ENCODE results near the gene RCAN2.

DNA sequence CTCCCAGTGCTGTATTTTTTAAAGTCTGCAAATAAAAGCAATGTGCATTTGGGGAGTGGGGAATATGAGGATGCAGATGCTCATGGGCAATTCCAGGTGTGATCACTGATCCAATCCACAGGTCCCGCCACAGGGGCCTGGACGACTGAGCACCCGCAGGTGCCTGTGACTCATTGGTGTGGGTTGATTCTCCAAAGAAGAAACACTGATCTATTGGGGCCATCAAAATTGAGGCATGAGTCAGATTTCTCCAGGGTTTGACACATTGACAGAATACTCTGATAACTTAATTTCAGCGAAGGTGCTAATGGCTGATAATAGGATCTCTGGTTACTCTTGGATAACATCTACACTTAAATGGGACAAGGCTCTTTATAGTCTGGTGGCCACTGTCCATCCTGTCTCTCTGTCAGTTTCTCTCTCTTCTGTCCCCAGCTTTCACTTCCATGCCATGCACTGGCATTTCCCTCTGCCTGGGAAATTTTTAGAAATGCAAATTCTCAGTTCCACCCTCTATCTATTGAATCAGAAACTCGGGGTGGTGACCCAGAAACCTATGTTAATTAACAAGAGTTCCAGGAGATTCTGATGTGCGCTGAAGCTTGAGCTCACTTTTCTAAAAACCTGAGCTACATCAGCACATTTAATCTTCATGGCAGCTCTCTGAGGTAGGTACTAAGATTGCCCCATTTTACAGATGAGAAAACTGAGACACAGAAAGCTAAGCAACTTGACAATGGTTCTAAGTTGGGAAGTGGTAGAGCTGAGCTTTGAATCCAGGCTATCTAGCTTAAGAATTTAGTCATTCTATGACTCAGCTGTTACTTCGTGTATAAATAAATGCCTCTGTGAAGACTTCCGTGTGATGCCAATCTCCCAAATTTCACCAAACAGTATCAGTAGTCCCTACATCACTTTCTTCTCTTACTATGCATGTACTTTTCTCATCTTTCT is 10.2 kb upstream of the RCAN2 start:
- TF ChIP-seq, protein P1, sequence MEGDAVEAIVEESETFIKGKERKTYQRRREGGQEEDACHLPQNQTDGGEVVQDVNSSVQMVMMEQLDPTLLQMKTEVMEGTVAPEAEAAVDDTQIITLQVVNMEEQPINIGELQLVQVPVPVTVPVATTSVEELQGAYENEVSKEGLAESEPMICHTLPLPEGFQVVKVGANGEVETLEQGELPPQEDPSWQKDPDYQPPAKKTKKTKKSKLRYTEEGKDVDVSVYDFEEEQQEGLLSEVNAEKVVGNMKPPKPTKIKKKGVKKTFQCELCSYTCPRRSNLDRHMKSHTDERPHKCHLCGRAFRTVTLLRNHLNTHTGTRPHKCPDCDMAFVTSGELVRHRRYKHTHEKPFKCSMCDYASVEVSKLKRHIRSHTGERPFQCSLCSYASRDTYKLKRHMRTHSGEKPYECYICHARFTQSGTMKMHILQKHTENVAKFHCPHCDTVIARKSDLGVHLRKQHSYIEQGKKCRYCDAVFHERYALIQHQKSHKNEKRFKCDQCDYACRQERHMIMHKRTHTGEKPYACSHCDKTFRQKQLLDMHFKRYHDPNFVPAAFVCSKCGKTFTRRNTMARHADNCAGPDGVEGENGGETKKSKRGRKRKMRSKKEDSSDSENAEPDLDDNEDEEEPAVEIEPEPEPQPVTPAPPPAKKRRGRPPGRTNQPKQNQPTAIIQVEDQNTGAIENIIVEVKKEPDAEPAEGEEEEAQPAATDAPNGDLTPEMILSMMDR (IDR thresholded peaks at IDR 0.05): no peak
- TF ChIP-seq EP300 (IDR thresholded peaks at IDR 0.05) (no peak), POLR2A (IDR thresholded peaks at IDR 0.05; ENCODE audit: low read depth) (no peak)

All from esophagus muscularis mucosa (tissue), 4 donors.